Loucy (cell line): ENCODE measurements around the gene OBP2A.

Experiments used
- CTCF ChIP-seq: fragments of 200-600 bp; sonication (generic); conservative IDR thresholded peaks from 2 replicates; pipeline ENCODE4 v1.5.1; 2014; ENCODE audit warnings: mild to moderate bottlenecking, antibody characterized with exemption, low read length
- EZH2phosphoT487 ChIP-seq: fragments of 200-600 bp; IDR thresholded peaks from 2 replicates; pipeline ENCODE4 v1.6.1; 2018; ENCODE audit warnings: antibody characterized with exemption, mild to moderate bottlenecking, moderate library complexity, borderline replicate concordance

DNA sequence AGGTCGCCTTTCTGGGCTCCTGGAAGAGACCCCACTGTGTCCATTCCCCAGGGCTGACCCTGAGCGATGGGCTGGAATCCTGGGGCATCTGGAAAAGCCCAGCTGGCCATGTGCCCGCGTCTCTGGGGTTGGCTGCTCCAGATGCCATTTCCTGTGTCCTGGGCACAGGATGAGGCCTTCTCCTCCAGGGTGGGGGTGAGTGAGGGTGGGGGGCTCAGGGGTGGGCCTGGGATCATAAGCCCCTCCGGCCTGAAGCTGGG lies 46.3 kb downstream of the OBP2A start:
- TF ChIP-seq EZH2phosphoT487, result no peak
- TF ChIP-seq CTCF, result no peak
